Stomach (tissue), 9 donors: ENCODE data around the gene CD9. TPM values are rescaled to one million over a fixed set of nuclear protein-coding genes. Genes with fewer than 3 reads are reported as not detected.
A peak's percentile ranks its signal among the peaks of the same experiment; 100 is the strongest.

Source experiments
- DNase-seq, 2 donors: peaks; one replicate each; pipeline versions ENCODE4 v3.0.0 to v3.0.0-alpha.2; 2013 to 2019
- H3K27ac ChIP-seq, 5 donors: fragments of 200-600 bp in 4 of 5; sonication (generic) in 4 of 5; one replicate each; pipeline ENCODE4 v1.5.1; 2013 to 2019; ENCODE audit warnings: mild to moderate bottlenecking in 1 of 5, moderate library complexity in 1 of 5
- H3K27me3 ChIP-seq, 3 donors: fragments of 200-600 bp; sonication (generic); one replicate each; pipeline ENCODE4 v1.5.1; 2017 to 2019; ENCODE audit warnings: mixed run types in 1 of 3
- H3K36me3 ChIP-seq, 4 donors: fragments of 200-600 bp; sonication (generic); 1 replicate in 3 of 4; 2 replicates in 1 of 4; pipeline ENCODE4 v1.5.1; 2016 to 2019
- H3K4me1 ChIP-seq, 4 donors: fragments of 200-600 bp; sonication (generic); one replicate each; pipeline ENCODE4 v1.5.1; 2016 to 2019
- H3K4me3 ChIP-seq, 4 donors: fragments of 200-600 bp; sonication (generic) in 3 of 4; one replicate each; pipeline ENCODE4 v1.5.1; 2016 to 2019; ENCODE audit warnings: mild to moderate bottlenecking in 1 of 4
- H3K9me3 ChIP-seq, 4 donors: fragments of 200-600 bp; sonication (generic); one replicate each; pipeline ENCODE4 v1.5.1; 2016 to 2019
- EP300 ChIP-seq: sonication (generic); formaldehyde crosslinking; IDR thresholded peaks from one replicate; pipeline ENCODE4 v1.6.1; 2017; ENCODE audit warnings: antibody characterized with exemption
- POLR2A ChIP-seq, 4 donors: fragments of 450-650 bp; IDR thresholded peaks; one replicate each; pipeline ENCODE4 v1.6.1; 2016; ENCODE audit warnings: antibody characterized with exemption in 4 of 4, control low read depth in 2 of 4, mild to moderate bottlenecking in 1 of 4, moderate library complexity in 1 of 4
- POLR2AphosphoS5 ChIP-seq, 3 donors: sonication (generic); formaldehyde crosslinking; IDR thresholded peaks; one replicate each; pipeline ENCODE4 v1.6.1; 2016; ENCODE audit warnings: antibody characterized with exemption in 3 of 3
- WGBS, 5 donors: extraction: QIAGEN DNeasy Blood & Tissue Kit in 3 of 5; methylation state at CpG; one replicate each; pipeline versions ENCODE4 v1.1.5 to v1.1.7; 2013 to 2018; 5-methylcytosine and 5-hydroxymethylcytosine counted together
- intact Hi-C: fragments of 100-400 bp; cut with DNase I; formaldehyde crosslinking; loops from one replicate; pipeline ENCODE4 v1.15.1; 2023; ENCODE audit warnings: low total_unique reads
- polyA plus RNA-seq, 3 donors: library from polyadenylated mRNA; stranded (reverse); fragments of 200-250 nt; gene quantifications; one replicate each; pipeline ENCODE4 v1.2.3, GENCODE V29; 2013
- total RNA-seq, 5 donors: library from RNA; depleted of rRNA; stranded (reverse); fragments of >200 nt; gene quantifications; one replicate each; pipeline versions ENCODE4 v1.1.0 to v1.2.3, GENCODE V29; 2014 to 2016
- TF ChIP-seq, protein P1 (sequence below), 7 experiments: fragments of 450-650 bp in 4 of 7; fragments of 200-600 bp in 3 of 7; sonication (generic) in 3 of 7; IDR thresholded peaks; one replicate each; pipeline ENCODE4 v1.5.1; 2016 to 2019; ENCODE audit warnings: antibody characterized with exemption in 7 of 7, control low read depth in 2 of 7, mild to moderate bottlenecking in 1 of 7
- donor health status: healthy with polysubstance abuse.
- donor health status: Bipolar disorder and iron deficiency.
- donor health status: healthy.

The CD9 gene
- total and polyA plus RNA-seq, 8 donors: 51.0 to 421 (median 139) TPM

DNA sequence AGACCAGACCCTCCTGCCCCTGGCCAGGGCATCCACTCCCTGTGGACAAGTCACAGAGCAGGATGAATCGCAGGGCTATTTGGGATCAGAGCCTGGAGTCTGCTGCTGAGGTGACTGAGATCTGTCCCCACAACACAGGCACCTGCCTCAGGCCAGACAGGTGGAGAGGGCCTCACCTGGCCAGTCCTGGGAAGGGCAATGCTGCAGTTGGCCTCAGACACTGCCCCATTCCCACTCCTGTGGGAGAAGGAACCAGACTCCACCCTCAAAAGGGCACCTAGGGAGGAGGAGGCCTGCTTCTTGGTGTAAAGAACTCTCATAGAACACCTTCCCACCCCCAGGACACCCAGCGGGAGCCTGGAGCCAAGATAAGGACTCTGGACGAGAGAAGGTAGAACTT is 62.0 kb downstream of the CD9 start:
- TF ChIP-seq, protein P1, sequence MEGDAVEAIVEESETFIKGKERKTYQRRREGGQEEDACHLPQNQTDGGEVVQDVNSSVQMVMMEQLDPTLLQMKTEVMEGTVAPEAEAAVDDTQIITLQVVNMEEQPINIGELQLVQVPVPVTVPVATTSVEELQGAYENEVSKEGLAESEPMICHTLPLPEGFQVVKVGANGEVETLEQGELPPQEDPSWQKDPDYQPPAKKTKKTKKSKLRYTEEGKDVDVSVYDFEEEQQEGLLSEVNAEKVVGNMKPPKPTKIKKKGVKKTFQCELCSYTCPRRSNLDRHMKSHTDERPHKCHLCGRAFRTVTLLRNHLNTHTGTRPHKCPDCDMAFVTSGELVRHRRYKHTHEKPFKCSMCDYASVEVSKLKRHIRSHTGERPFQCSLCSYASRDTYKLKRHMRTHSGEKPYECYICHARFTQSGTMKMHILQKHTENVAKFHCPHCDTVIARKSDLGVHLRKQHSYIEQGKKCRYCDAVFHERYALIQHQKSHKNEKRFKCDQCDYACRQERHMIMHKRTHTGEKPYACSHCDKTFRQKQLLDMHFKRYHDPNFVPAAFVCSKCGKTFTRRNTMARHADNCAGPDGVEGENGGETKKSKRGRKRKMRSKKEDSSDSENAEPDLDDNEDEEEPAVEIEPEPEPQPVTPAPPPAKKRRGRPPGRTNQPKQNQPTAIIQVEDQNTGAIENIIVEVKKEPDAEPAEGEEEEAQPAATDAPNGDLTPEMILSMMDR (IDR thresholded peaks at IDR 0.05): no peak
- no peak for TF ChIP-seq POLR2AphosphoS5 (IDR thresholded peaks at IDR 0.05)
- TF ChIP-seq EP300: no peak
- no peak for TF ChIP-seq POLR2A (IDR thresholded peaks at IDR 0.05)
- 68 to 91% (median 78%) methylated on average over 2 to 3 of the region's 3 CpGs for whole genome bisulfite sequencing, 5 donors

DNA sequence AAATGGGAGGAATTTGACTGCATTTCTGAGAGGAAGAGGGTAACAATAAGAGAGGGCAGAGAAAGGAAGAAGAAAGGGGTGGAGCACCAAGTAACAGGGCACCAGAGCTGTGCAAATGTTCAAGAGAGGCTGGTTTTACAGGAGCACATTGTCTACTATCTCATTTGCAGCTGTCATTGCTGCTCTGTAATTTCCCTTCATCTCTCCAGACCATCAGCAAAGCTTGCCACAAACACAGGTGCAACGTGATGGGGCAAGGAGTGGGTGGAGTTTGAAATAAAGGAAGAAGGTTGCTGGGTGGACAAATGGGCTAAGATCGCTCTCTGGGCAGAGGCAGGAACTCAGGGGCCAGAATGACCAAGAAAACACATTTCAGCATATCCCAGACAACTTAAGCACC is 62.4 kb downstream of the CD9 start:
- Histone ChIP-seq H3K36me3 (no peaks in the 10 kb centered on the region), H3K4me1 (peaks cover 6 to 28% (median 16%) of the 10 kb centered on the region in 4 donors), H3K27ac (no peak overlapping the region), H3K9me3 (peaks cover 0 to 6% (median 0%) of the 10 kb centered on the region in 4 donors), H3K4me3 (no peak overlapping the region), H3K27me3 (no peaks in the 10 kb centered on the region)
- TF ChIP-seq POLR2A (IDR thresholded peaks at IDR 0.05) (no peak), POLR2AphosphoS5 (IDR thresholded peaks at IDR 0.05) (no peak), EP300 (no peak)
- TF ChIP-seq, protein P1 (IDR thresholded peaks at IDR 0.05): no peak
- WGBS, 5 donors: 44 to 62% (median 55%) methylated on average over 2 of the region's 2 CpGs
- DNase-seq: no peak
- intact Hi-C loops: no loop called here

More for the DNA sequence above, 62.0 kb downstream of the CD9 start:
- H3K9me3 ChIP-seq: peaks cover 0 to 6% (median 0%) of the 10 kb centered on the region in 4 donors
- H3K4me3 ChIP-seq: no peak overlapping the region
- H3K36me3 ChIP-seq: no peaks in the 10 kb centered on the region
- intact Hi-C loops: no loop called here
- H3K4me1 ChIP-seq: peaks cover 4 to 24% (median 14%) of the 10 kb centered on the region in 4 donors
- no peak overlapping the region for H3K27ac ChIP-seq
- no peaks in the 10 kb centered on the region for H3K27me3 ChIP-seq
- no peak for DNase-seq

DNA sequence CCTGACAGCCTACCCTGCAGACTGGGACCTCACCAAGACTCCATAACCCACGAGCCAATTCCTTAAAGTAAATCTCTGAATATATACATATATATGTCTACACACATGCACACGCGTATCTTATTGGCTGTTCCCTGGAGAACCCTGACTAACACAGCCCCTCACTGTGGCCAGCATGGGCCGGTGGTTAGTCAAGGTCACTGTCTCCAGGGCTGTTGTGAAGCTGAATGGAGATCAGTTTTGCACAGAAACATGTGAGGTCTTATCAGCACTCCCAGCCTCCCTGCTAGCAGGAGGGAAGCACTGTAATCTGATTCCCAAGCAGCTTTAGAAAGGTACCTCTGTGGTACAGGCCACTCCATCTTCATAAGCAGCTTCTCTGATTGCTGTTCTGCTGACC is 63.7 kb downstream of the CD9 start:
- 59 to 85% (median 69%) methylated on average over 3 to 4 of the region's 4 CpGs for WGBS, 5 donors
- no peak for DNase-seq
- Histone ChIP-seq H3K36me3 (no peaks in the 10 kb centered on the region), H3K27ac (peak overlapping the region in 2 of 5 donors; percentile 18 to 25), H3K27me3 (no peaks in the 10 kb centered on the region), H3K4me1 (peaks cover 14 to 36% (median 19%) of the 10 kb centered on the region in 4 donors), H3K4me3 (no peak overlapping the region), H3K9me3 (no peaks in the 10 kb centered on the region)
- TF ChIP-seq POLR2A (IDR thresholded peaks at IDR 0.05) (no peak), POLR2AphosphoS5 (IDR thresholded peaks at IDR 0.05) (no peak), EP300 (no peak)
- TF ChIP-seq, protein P1 (IDR thresholded peaks at IDR 0.05): no peak
- intact Hi-C loops: no loop called here

DNA sequence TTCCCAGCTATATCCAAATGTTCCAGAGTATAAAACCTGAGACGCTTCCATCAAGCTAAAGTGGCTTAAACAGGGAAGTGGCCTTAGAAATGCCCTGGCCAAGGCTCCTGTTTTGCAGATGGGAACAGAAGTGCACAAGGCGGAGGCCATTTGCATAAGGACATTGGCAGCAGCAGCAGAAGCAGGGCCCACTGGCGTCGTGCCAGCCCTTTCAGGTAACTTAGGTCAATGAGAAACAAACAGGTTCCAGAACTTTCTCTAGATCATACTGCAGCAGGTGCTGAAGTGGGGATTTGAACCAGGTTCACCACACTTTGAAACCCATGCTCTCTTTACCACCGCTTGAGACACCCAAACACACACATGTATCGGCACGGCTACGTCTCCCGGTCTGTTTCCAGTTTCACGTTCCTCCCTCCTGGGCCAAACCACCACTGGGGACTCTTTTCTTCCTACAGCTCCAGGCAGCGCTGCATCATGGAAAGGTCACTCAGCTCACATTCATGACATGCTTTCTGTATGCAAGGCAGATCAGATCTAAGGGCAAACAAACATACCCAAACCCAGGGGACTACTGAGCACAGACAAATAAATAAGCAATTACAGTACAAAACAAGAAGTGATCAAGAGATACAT is 64.3 kb downstream of the CD9 start:
- peaks cover 16 to 36% (median 20%) of the 10 kb centered on the region in 4 donors for H3K4me1 ChIP-seq
- no peaks in the 10 kb centered on the region for H3K27me3 ChIP-seq
- intact Hi-C loops: no loop called here
- H3K4me3 ChIP-seq: no peak overlapping the region
- no peaks in the 10 kb centered on the region for H3K9me3 ChIP-seq
- DNase-seq: peak; percentile 61 to 78
- H3K27ac ChIP-seq: peak overlapping the region in 3 of 5 donors; percentile 18 to 25 (median 23)
- TF ChIP-seq POLR2A (IDR thresholded peaks at IDR 0.05): no peak
- no peak for TF ChIP-seq POLR2AphosphoS5 (IDR thresholded peaks at IDR 0.05)
- no peaks in the 10 kb centered on the region for H3K36me3 ChIP-seq
- WGBS, 5 donors: 57 to 82% (median 70%) methylated on average over 11 of the region's 11 CpGs

DNA sequence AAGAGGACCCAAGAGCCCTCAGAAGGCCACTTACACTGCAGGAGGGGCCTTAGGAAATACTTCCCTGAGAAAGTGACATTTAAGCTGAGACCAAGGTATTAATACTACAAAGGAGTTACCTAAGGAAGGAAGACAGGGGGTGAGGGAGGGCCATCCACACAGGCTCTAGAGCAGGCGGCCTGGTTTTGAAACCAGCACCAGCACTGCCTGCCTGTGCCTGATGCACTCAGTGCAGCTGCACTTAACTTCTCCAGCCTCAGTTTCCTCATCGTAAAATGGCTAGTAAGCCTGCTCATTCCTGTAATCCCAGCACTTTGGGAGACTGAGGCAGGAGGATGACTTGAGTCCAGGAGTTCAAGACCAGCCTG is 64.8 kb downstream of the CD9 start:
- no peaks in the 10 kb centered on the region for H3K9me3 ChIP-seq
- peaks cover 16 to 36% (median 20%) of the 10 kb centered on the region in 4 donors for H3K4me1 ChIP-seq
- 85 to 97% (median 92%) methylated on average over 2 of the region's 2 CpGs for WGBS, 5 donors
- TF ChIP-seq POLR2A (IDR thresholded peaks at IDR 0.05) (no peak), EP300 (no peak), POLR2AphosphoS5 (IDR thresholded peaks at IDR 0.05) (no peak)
- TF ChIP-seq, protein P1 (IDR thresholded peaks at IDR 0.05): no peak
- no peaks in the 10 kb centered on the region for H3K36me3 ChIP-seq
- H3K4me3 ChIP-seq: no peak overlapping the region
- H3K27me3 ChIP-seq: no peaks in the 10 kb centered on the region
- peak overlapping the region in 2 of 5 donors; percentile 18 to 25 for H3K27ac ChIP-seq
- DNase-seq: no peak
- intact Hi-C loops: no loop called here
